HepG2 (cell line): ENCODE measurements around the gene DDAH1. TPM values are rescaled to one million over a fixed set of nuclear protein-coding genes. Genes with fewer than 3 reads are reported as not detected.

Experiments used
- DMAP1 ChIP-seq: IDR thresholded peaks from 2 replicates; pipeline ENCODE4 v1.6.1; 2016
- HOXA3 ChIP-seq: sonication (generic); formaldehyde crosslinking; IDR thresholded peaks from 2 replicates; pipeline ENCODE4 v1.5.0; 2020; ENCODE audit warnings: missing genetic modification reagents
- HOXA5 ChIP-seq: sonication (generic); formaldehyde crosslinking; IDR thresholded peaks from 2 replicates; pipeline ENCODE4 v1.4.0; 2020; ENCODE audit warnings: missing genetic modification reagents
- HOXD1 ChIP-seq: sonication (generic); formaldehyde crosslinking; IDR thresholded peaks from 2 replicates; pipeline ENCODE4 v1.5.0; 2020; ENCODE audit warnings: missing genetic modification reagents
- NCOA1 ChIP-seq: sonication (generic); formaldehyde crosslinking; IDR thresholded peaks from 2 replicates; pipeline ENCODE4 v1.9.0; 2021; ENCODE audit warnings: missing genetic modification reagents
- NR0B2 ChIP-seq: sonication (generic); formaldehyde crosslinking; IDR thresholded peaks from 2 replicates; pipeline ENCODE4 v1.4.0; 2020; ENCODE audit warnings: mild to moderate bottlenecking, missing genetic modification reagents
- PBX2 ChIP-seq: IDR thresholded peaks from 2 replicates; pipeline ENCODE4 v1.6.1; 2016; ENCODE audit warnings: control low read depth
- SETDB1 ChIP-seq: sonication (generic); formaldehyde crosslinking; IDR thresholded peaks from 2 replicates; pipeline ENCODE4 v1.5.1; 2020; ENCODE audit warnings: missing genetic modification reagents, mild to moderate bottlenecking, borderline replicate concordance
- ZBTB39 ChIP-seq: sonication (generic); formaldehyde crosslinking; IDR thresholded peaks from 2 replicates; pipeline ENCODE4 v1.5.0; 2020; ENCODE audit warnings: missing genetic modification reagents
- ZBTB44 ChIP-seq: sonication (generic); formaldehyde crosslinking; IDR thresholded peaks from 2 replicates; pipeline ENCODE4 v1.4.0; 2020; ENCODE audit warnings: missing genetic modification reagents
- ZFP41 ChIP-seq: sonication (generic); formaldehyde crosslinking; IDR thresholded peaks from 2 replicates; pipeline ENCODE4 v1.4.0; 2020; ENCODE audit warnings: mild to moderate bottlenecking, missing genetic modification reagents, borderline replicate concordance
- ZNF10 ChIP-seq: sonication (generic); formaldehyde crosslinking; IDR thresholded peaks from 2 replicates; pipeline ENCODE4 v1.4.0; 2020; ENCODE audit warnings: mild to moderate bottlenecking, low read depth, missing genetic modification reagents, borderline replicate concordance
- ZNF207 ChIP-seq: fragments of 450-650 bp; IDR thresholded peaks from 2 replicates; pipeline ENCODE4 v1.6.1; 2016; ENCODE audit warnings: antibody characterized with exemption, borderline replicate concordance
- ZNF30 ChIP-seq: sonication (generic); formaldehyde crosslinking; IDR thresholded peaks from 2 replicates; pipeline ENCODE4 v1.5.0; 2020; ENCODE audit warnings: mild to moderate bottlenecking, missing genetic modification reagents
- ZNF318 ChIP-seq: sonication (generic); formaldehyde crosslinking; IDR thresholded peaks from 2 replicates; pipeline ENCODE4 v1.4.0; 2020; ENCODE audit warnings: mild to moderate bottlenecking, missing genetic modification reagents
- ZNF44 ChIP-seq: sonication (generic); formaldehyde crosslinking; IDR thresholded peaks from 2 replicates; pipeline ENCODE4 v1.5.1; 2020; ENCODE audit warnings: mild to moderate bottlenecking, missing genetic modification reagents
- polyA plus RNA-seq, 8 experiments: library from polyadenylated mRNA; depleted of rRNA in 3 of 8; stranded (reverse) in 7 of 8; unstranded in 1 of 8; fragments of >200 nt; fragmentation: Illumina TruSeq in 4 of 8; extraction: Trizol in 4 of 8; gene quantifications; 2 replicates each; pipeline versions ENCODE4 v1.2.1 to v1.2.3, GENCODE V29; 2011 to 2016; ENCODE audit warnings: low read depth in 4 of 8, missing spikeins in 1 of 8, mixed read lengths in 1 of 8; ENCODE audit not compliant: insufficient read depth in 1 of 8
- total RNA-seq, 5 experiments: library from RNA; depleted of rRNA; stranded (reverse); fragments of >200 nt; fragmentation: Illumina TruSeq; extraction: Trizol; gene quantifications; 2 replicates each; pipeline ENCODE4 v1.2.3, GENCODE V29; 2016; ENCODE audit warnings: low read depth in 1 of 5

The DDAH1 gene
- total and polyA plus RNA-seq, 2 of the 13 experiments (the other 11 are each of a cell fraction or from before 2014, with no cell fraction given), result 39.7 to 64.4 TPM

- no peak for TF ChIP-seq ZNF318 (CRISPR knock-in tag)
- no peak for TF ChIP-seq HOXA5 (CRISPR knock-in tag)
- no peak for TF ChIP-seq ZBTB44 (CRISPR knock-in tag)
- no peak for TF ChIP-seq ZNF44 (CRISPR knock-in tag)
- no peak for TF ChIP-seq HOXA3
- no peak for TF ChIP-seq DMAP1 (CRISPR knock-in tag)
- TF ChIP-seq SETDB1 (CRISPR knock-in tag), result no peak
- TF ChIP-seq ZNF30 (CRISPR knock-in tag), result no peak
- no peak for TF ChIP-seq ZBTB39 (CRISPR knock-in tag)
- TF ChIP-seq HOXD1, result no peak
- no peak for TF ChIP-seq NR0B2 (CRISPR knock-in tag)
- TF ChIP-seq ZNF207, result no peak
- no peak for TF ChIP-seq NCOA1 (CRISPR knock-in tag)
- TF ChIP-seq ZFP41 (CRISPR knock-in tag), result no peak
- TF ChIP-seq PBX2 (CRISPR knock-in tag), result no peak
- TF ChIP-seq ZNF10, result no peak
These were observed 156.7 kb downstream of the DDAH1 start (continued) for GRCh38 chr1:85307987-85308832.
